Esophagus muscularis mucosa (tissue), 4 donors: Measurements from ENCODE around the gene USP10. TPM values are rescaled to one million over a fixed set of nuclear protein-coding genes. Genes with fewer than 3 reads are reported as not detected.

Experiments used
- DNase-seq: peaks from one replicate; pipeline ENCODE4 v3.0.0-alpha.2; 2017; ENCODE audit errors: extremely low spot score
- H3K27ac ChIP-seq, 4 donors: fragments of 200-600 bp; sonication (generic); replicated peaks in 1 of 4; 1 replicate in 3 of 4; 2 replicates in 1 of 4; pipeline ENCODE4 v1.5.1; 2016 to 2019; ENCODE audit warnings: mild to moderate bottlenecking in 1 of 4
- H3K27me3 ChIP-seq, 4 donors: fragments of 200-600 bp; sonication (generic); one replicate each; pipeline versions ENCODE4 v1.5.1 to v1.6.0; 2016 to 2019
- H3K36me3 ChIP-seq, 4 donors: fragments of 200-600 bp; sonication (generic); one replicate each; pipeline ENCODE4 v1.5.1; 2016 to 2019
- H3K4me1 ChIP-seq, 4 donors: fragments of 200-600 bp; sonication (generic); one replicate each; pipeline ENCODE4 v1.5.1; 2016 to 2019
- H3K4me3 ChIP-seq, 4 donors: fragments of 200-600 bp; sonication (generic); 1 replicate in 2 of 4; 2 replicates in 2 of 4; pipeline ENCODE4 v1.5.1; 2016 to 2019; ENCODE audit warnings: mild to moderate bottlenecking in 4 of 4, moderate library complexity in 1 of 4
- H3K9me3 ChIP-seq, 4 donors: fragments of 200-600 bp; sonication (generic); 1 replicate in 3 of 4; 2 replicates in 1 of 4; pipeline ENCODE4 v1.5.1; 2016 to 2019
- CTCF ChIP-seq, 3 experiments: fragments of 200-600 bp in 2 of 3; fragments of 450-650 bp in 1 of 3; sonication (generic) in 2 of 3; IDR thresholded peaks; one replicate each; pipeline ENCODE4 v1.5.1; 2017 to 2019; ENCODE audit warnings: antibody characterized with exemption in 3 of 3, mild to moderate bottlenecking in 2 of 3, moderate library complexity in 1 of 3
- EP300 ChIP-seq: sonication (generic); formaldehyde crosslinking; IDR thresholded peaks from one replicate; pipeline ENCODE4 v1.6.1; 2017; ENCODE audit warnings: antibody characterized with exemption
- POLR2A ChIP-seq: fragments of 450-650 bp; IDR thresholded peaks from one replicate; pipeline ENCODE4 v1.6.1; 2017; ENCODE audit warnings: antibody characterized with exemption, moderate library complexity, mild to moderate bottlenecking, low read depth
- POLR2AphosphoS5 ChIP-seq, 2 donors: sonication (generic); formaldehyde crosslinking; IDR thresholded peaks; one replicate each; pipeline ENCODE4 v1.6.1; 2017; ENCODE audit warnings: antibody characterized with exemption in 2 of 2
- WGBS: methylation state at CpG from one replicate; pipeline ENCODE4 v1.1.5; 2018; 5-methylcytosine and 5-hydroxymethylcytosine counted together
- intact Hi-C: fragments of 100-400 bp; cut with DNase I; formaldehyde crosslinking; loops from one replicate; pipeline ENCODE4 v1.15.1; 2023
- total RNA-seq, 4 donors: library from RNA; depleted of rRNA; stranded (reverse); fragments of >200 nt; gene quantifications; one replicate each; pipeline versions ENCODE4 v1.1.0 to v1.2.1, GENCODE V29; 2016

The USP10 gene
- total RNA-seq, 4 donors from 2014 or later, result 45.3 to 71.2 (median 59.3) TPM

DNA sequence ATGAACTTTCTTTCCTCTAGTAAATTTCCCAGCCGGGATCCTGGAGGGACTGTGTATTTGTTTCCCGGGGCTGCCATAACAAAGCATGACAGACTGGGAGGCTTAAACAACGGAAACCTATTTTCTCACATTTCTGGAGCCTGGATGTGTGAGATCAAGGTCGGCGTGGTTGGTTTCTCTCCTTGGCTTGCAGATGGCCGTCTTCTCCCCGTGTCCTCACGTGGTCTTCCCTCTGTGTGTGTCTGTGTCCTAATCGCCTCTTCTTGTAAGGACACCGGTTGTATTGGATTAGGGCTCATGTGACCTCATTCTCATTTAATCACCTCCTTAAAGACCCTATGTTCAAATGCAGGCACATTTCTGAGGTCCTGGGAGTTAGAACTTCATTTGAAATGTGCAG is 22.0 kb upstream of the USP10 start:
- 66% methylated on average over 8 of the region's 10 CpGs for WGBS
- intact Hi-C loops, result no loop called here
- H3K36me3 ChIP-seq, result no peaks in the 10 kb centered on the region

GRCh38 chr16:84678541-84678940 is 21.3 kb upstream of the USP10 start:
- whole genome bisulfite sequencing, result 90% methylated on average over 8 of the region's 9 CpGs
- Histone ChIP-seq H3K4me1 (peaks cover 0 to 8% (median 3%) of the 10 kb centered on the region in 4 donors), H3K4me3 (no peak overlapping the region), H3K9me3 (no peaks in the 10 kb centered on the region), H3K36me3 (no peaks in the 10 kb centered on the region), H3K27ac (no peak overlapping the region), H3K27me3 (no peaks in the 10 kb centered on the region)
- intact Hi-C loops, result no loop called here
- no peak for TF ChIP-seq EP300
- TF ChIP-seq POLR2AphosphoS5 (IDR thresholded peaks at IDR 0.05), result no peak
- no peak for TF ChIP-seq CTCF (IDR thresholded peaks at IDR 0.05)
- TF ChIP-seq POLR2A, result no peak
- DNase-seq, result no peak

More for the DNA sequence above, 22.0 kb upstream of the USP10 start:
- Histone ChIP-seq H3K4me1 (peaks cover 0 to 8% (median 3%) of the 10 kb centered on the region in 4 donors), H3K27me3 (no peaks in the 10 kb centered on the region), H3K9me3 (no peaks in the 10 kb centered on the region), H3K27ac (no peak overlapping the region), H3K4me3 (no peak overlapping the region)
- no peak for TF ChIP-seq POLR2AphosphoS5 (IDR thresholded peaks at IDR 0.05)
- TF ChIP-seq CTCF (IDR thresholded peaks at IDR 0.05), result no peak
- TF ChIP-seq POLR2A, result no peak
- no peak for TF ChIP-seq EP300
- DNase-seq, result no peak

DNA sequence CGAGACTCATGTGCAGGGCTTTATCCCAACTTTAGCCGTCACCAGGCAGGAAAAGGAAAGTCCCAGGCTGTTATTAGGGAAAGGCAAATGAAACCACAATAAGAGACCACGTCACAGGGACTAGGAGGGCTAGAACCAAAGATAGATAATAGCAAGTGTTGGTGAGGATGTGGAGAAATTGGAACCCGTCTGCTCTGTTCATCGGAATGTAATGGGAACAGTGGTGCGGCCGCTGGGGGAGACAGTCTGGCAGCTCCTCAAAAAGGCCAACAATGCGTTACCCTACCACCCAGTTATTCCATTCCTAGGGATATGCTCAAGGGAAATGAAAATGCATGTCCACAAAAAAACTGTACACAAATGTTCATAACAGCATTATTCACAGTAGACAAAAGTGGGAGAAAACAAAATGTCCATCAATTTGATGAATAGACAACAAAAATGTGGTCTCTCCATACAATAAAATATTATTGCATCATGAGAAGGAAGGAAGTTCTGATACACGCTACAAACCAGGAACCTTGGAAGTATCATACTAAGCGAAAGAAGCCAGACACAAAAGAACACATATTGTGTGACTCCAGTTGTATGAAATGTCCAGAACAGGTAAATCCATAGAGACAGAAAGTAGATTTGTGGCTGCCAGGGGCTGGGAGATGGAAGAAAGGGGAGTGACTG is 19.5 kb upstream of the USP10 start:
- Histone ChIP-seq H3K27ac (no peak overlapping the region), H3K9me3 (no peaks in the 10 kb centered on the region), H3K36me3 (no peaks in the 10 kb centered on the region), H3K27me3 (no peaks in the 10 kb centered on the region), H3K4me3 (no peak overlapping the region), H3K4me1 (peaks cover 0 to 8% (median 3%) of the 10 kb centered on the region in 4 donors)
- DNase-seq, result no peak
- 88% methylated on average over 10 of the region's 10 CpGs for WGBS
- TF ChIP-seq POLR2AphosphoS5 (IDR thresholded peaks at IDR 0.05), result no peak
- no peak for TF ChIP-seq CTCF (IDR thresholded peaks at IDR 0.05)
- intact Hi-C loops, result no loop called here

GRCh38 chr16:84680843-84681629 is 18.8 kb upstream of the USP10 start:
- Histone ChIP-seq H3K36me3 (no peaks in the 10 kb centered on the region), H3K27ac (no peak overlapping the region), H3K9me3 (no peaks in the 10 kb centered on the region), H3K4me1 (peaks cover 0 to 8% (median 3%) of the 10 kb centered on the region in 4 donors), H3K4me3 (no peak overlapping the region), H3K27me3 (no peaks in the 10 kb centered on the region)
- DNase-seq, result no peak
- TF ChIP-seq POLR2A, result no peak
- TF ChIP-seq EP300, result no peak
- no peak for TF ChIP-seq POLR2AphosphoS5 (IDR thresholded peaks at IDR 0.05)
- 96% methylated on average over 4 of the region's 4 CpGs for WGBS
- intact Hi-C loops, result no loop called here

DNA sequence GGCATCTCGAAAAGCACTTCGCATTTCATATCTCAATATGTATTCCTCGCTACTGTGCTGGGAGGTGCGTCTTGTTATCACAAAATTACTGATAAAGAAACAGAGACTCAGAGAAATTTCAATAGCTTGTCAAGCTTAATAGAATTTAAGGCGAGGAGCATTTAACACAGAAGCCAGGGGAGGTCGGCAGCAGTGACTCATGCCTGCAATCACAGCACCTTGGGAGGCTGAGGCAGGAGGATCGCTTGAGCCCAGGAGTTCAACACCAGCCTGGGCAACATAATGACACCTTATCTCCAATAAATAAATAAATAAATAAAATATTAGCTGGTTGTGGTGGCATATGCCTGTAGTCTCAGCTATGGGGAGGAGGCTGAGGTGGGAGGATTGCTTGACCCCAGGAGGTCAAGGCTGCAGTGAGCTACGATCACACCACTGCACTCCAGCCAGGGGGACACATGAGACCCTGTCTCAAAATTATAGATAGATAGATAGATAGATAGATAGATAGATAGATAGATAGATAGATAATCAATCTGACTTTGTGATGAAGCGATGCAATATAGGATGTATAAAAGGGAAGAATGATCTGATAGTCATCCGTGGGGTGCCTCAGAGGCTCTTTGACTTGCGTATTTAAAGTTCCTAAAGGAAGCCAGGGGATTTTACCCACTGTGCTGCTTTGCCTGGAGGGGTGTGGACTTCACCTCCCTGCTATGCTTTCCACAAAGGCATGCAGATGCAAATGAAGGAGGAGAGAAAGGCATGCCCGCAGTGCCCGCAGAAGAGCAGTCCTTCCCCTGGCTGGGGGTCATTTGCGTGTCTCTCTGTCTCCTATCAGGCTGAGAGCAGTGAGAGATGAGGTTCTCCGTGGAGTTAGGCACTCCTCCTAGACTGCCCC is 15.9 kb upstream of the USP10 start:
- no peak for DNase-seq
- intact Hi-C loops, result no loop called here
- WGBS, result 80% methylated on average over 14 of the region's 15 CpGs

More for the DNA sequence above, 15.9 kb upstream of the USP10 start:
- no peak overlapping the region for H3K27ac ChIP-seq
- H3K4me1 ChIP-seq, result no peaks in the 10 kb centered on the region
- H3K36me3 ChIP-seq, result no peaks in the 10 kb centered on the region
- no peak overlapping the region for H3K4me3 ChIP-seq
- H3K27me3 ChIP-seq, result no peaks in the 10 kb centered on the region
- no peak for TF ChIP-seq POLR2AphosphoS5 (IDR thresholded peaks at IDR 0.05)
- no peak for TF ChIP-seq POLR2A
- TF ChIP-seq CTCF (IDR thresholded peaks at IDR 0.05), result no peak
- no peak for TF ChIP-seq EP300
- no peaks in the 10 kb centered on the region for H3K9me3 ChIP-seq
